GM12878 (cell line): ENCODE data around the gene RAB11FIP2. TPM values are rescaled to one million over a fixed set of nuclear protein-coding genes. Genes with fewer than 3 reads are reported as not detected.

Experiments
- ATAC-seq: fragments of 200-7000 bp; cut with Tn5 transposase; 3 replicates; pipeline ENCODE4 v1.9.1; 2020; ENCODE audit warnings: mild to moderate bottlenecking, moderate library complexity
- BruUV-seq: library from RNA; stranded (reverse); fragments of 400-500 nt; replicated peaks from 2 replicates; lab custom pipeline; 2021; lab: Mats Ljungman, UMichigan
- CTCF ChIA-PET: fragments of 300-600 bp; sonication (Branson Sonifier 250); formaldehyde crosslinking; extraction: SDS; loops from one replicate; lab custom pipeline; 2021; ENCODE audit warnings: inconsistent platforms; lab: Yijun Ruan, JAX
- POLR2A ChIA-PET: fragments of 350-600 bp; formaldehyde crosslinking; extraction: SDS; loops from one replicate; lab custom pipeline; 2021; ENCODE audit warnings: inconsistent platforms; lab: Charles Lee
- RAD21 ChIA-PET: fragments of 300-600 bp; sonication (Branson Sonifier 250); formaldehyde crosslinking; loops from one replicate; lab custom pipeline; 2023; ENCODE audit warnings: antibody characterized with exemption; ENCODE audit not compliant: unreplicated experiment; lab: Charles Lee
- SMC1A ChIA-PET: fragments of 300-600 bp; sonication (Branson Sonifier 250); formaldehyde crosslinking; loops from one replicate; lab custom pipeline; 2023; ENCODE audit not compliant: unreplicated experiment, uncharacterized antibody; lab: Charles Lee
- DNase-seq: peaks from one replicate; pipeline ENCODE4 v3.0.0-alpha.2; 2011; ENCODE audit warnings: low read depth, low spot score
- FAIRE-seq: peaks from 3 replicates; lab custom pipeline; 2011; peaks lifted over from hg19 to GRCh38; lab: Jason Lieb, UNC
- H2AFZ ChIP-seq: 2 replicates; pipeline ENCODE4 v1.6.0; 2011; ENCODE audit warnings: low read depth, low read length, control low read depth; ENCODE audit not compliant: control insufficient read depth
- H3K27ac ChIP-seq: 2 replicates; pipeline ENCODE4 v1.5.1; 2011; ENCODE audit warnings: control low read depth; ENCODE audit not compliant: control insufficient read depth, insufficient read depth
- H3K27me3 ChIP-seq, 2 experiments: replicated peaks in 1 of 2; 2 replicates each; pipeline versions ENCODE4 v1.6.0 to v1.6.1; 2011; ENCODE audit warnings: low read length in 1 of 2; ENCODE audit not compliant: control insufficient read depth in 2 of 2, insufficient read depth in 2 of 2
- H3K36me3 ChIP-seq, 2 experiments: 2 replicates each; pipeline ENCODE4 v1.5.1; 2011; ENCODE audit warnings: low read length in 1 of 2; ENCODE audit not compliant: control insufficient read depth in 2 of 2, insufficient read depth in 2 of 2
- H3K4me1 ChIP-seq: 2 replicates; pipeline ENCODE4 v1.6.1; 2011; ENCODE audit warnings: mild to moderate bottlenecking, low read length, moderate library complexity, mixed read lengths; ENCODE audit not compliant: control insufficient read depth, insufficient read depth
- H3K4me2 ChIP-seq: 2 replicates; pipeline ENCODE4 v1.6.0; 2011; ENCODE audit warnings: control low read depth; ENCODE audit not compliant: control insufficient read depth, insufficient read depth
- H3K4me3 ChIP-seq: fragments of 200-600 bp; sonication (generic); 2 replicates; pipeline ENCODE4 v1.5.1; 2016
- H3K79me2 ChIP-seq: 2 replicates; pipeline ENCODE4 v1.6.0; 2011; ENCODE audit warnings: low read length; ENCODE audit not compliant: control insufficient read depth, insufficient read depth
- H3K9ac ChIP-seq: 2 replicates; pipeline ENCODE4 v1.8.0; 2011; ENCODE audit warnings: low read length, control low read depth, mixed read lengths; ENCODE audit not compliant: control insufficient read depth, insufficient read depth
- H3K9me3 ChIP-seq: replicated peaks from 3 replicates; pipeline ENCODE4 v1.5.1; 2011; ENCODE audit warnings: mild to moderate bottlenecking, low read length; ENCODE audit not compliant: control insufficient read depth, insufficient read depth
- H4K20me1 ChIP-seq: 2 replicates; pipeline ENCODE4 v1.6.0; 2011; ENCODE audit not compliant: control insufficient read depth, insufficient read depth
- CEBPB ChIP-seq, 2 experiments: fragments of 150-350 bp in 1 of 2; IDR thresholded peaks; 2 replicates each; pipeline ENCODE4 v1.6.1; 2012 to 2014; ENCODE audit warnings: low read depth in 2 of 2, low read length in 2 of 2, borderline replicate concordance in 1 of 2, inconsistent platforms in 1 of 2
- EZH2 ChIP-seq: IDR thresholded peaks from 2 replicates; pipeline ENCODE4 v1.6.1; 2012; ENCODE audit warnings: low read depth, mild to moderate bottlenecking, control low read depth, inconsistent platforms, low read length, borderline replicate concordance; ENCODE audit not compliant: control insufficient read depth
- IKZF2 ChIP-seq, 2 experiments: fragments of 450-650 bp; IDR thresholded peaks; 2 replicates each; pipeline ENCODE4 v1.6.1; 2017; ENCODE audit warnings: mild to moderate bottlenecking in 2 of 2, moderate library complexity in 2 of 2
- IRF4 ChIP-seq: IDR thresholded peaks from 2 replicates; pipeline ENCODE4 v1.6.1; 2011; ENCODE audit warnings: low read depth, low read length
- POLR2AphosphoS2 ChIP-seq: IDR thresholded peaks from 2 replicates; pipeline ENCODE4 v1.6.1; 2011; ENCODE audit warnings: low read depth, mild to moderate bottlenecking, low read length, improper control_type of control experiment, moderate library complexity
- POLR2AphosphoS5 ChIP-seq: IDR thresholded peaks from 2 replicates; pipeline ENCODE4 v1.6.1; 2011; ENCODE audit warnings: mild to moderate bottlenecking, low read length, inconsistent platforms
- SP1 ChIP-seq: IDR thresholded peaks from one replicate; pipeline ENCODE4 v1.6.1; 2011; ENCODE audit warnings: low read depth, low read length
- TAF1 ChIP-seq: IDR thresholded peaks from 2 replicates; pipeline ENCODE4 v1.6.1; 2011; ENCODE audit warnings: mild to moderate bottlenecking, low read depth, low read length, borderline replicate concordance
- YBX1 ChIP-seq: fragments of 450-650 bp; IDR thresholded peaks from 2 replicates; pipeline ENCODE4 v1.6.1; 2016; ENCODE audit warnings: antibody characterized with exemption
- ZBTB11 ChIP-seq: fragments of 450-650 bp; formaldehyde crosslinking; IDR thresholded peaks from 2 replicates; pipeline ENCODE4 v1.5.0; 2022; ENCODE audit warnings: mild to moderate bottlenecking, missing genetic modification characterization
- ZZZ3 ChIP-seq: IDR thresholded peaks from 2 replicates; pipeline ENCODE4 v1.6.1; 2011; ENCODE audit warnings: low read depth; ENCODE audit not compliant: control insufficient read depth, insufficient read length
- WGBS: methylation state at CpG from one replicate; pipeline ENCODE4 v1.1.6; 2016; ENCODE audit warnings: low lambda C conversion rate; ENCODE audit not compliant: insufficient replicate concordance, insufficient coverage; ENCODE audit errors: missing lambda C conversion rate; 5-methylcytosine and 5-hydroxymethylcytosine counted together
- in situ Hi-C: fragments of 300-500 bp; cut with MboI; formaldehyde crosslinking; loops from 9 replicates; pipeline ENCODE4 v1.14.3; 2018; ENCODE audit warnings: mixed read lengths
- intact Hi-C: fragments of 100-400 bp; cut with micrococcal nuclease; formaldehyde crosslinking; loops from one replicate; pipeline ENCODE4 v1.14.2; 2022; ENCODE audit not compliant: unreplicated experiment
- polyA plus RNA-seq, 11 experiments: library from polyadenylated mRNA; depleted of rRNA in 4 of 11; unstranded in 6 of 11; stranded (reverse) in 5 of 11; fragments of >200 nt; fragmentation: Nextera tagmentation in 4 of 11; fragmentation: Illumina TruSeq in 1 of 11; extraction: Ambion mirVana in 4 of 11; extraction: Trizol in 1 of 11; gene quantifications; 1 replicate in 1 of 11; 2 replicates in 10 of 11; pipeline versions ENCODE4 v1.2.1 to v1.2.3, GENCODE V29; 2011 to 2016; ENCODE audit warnings: inconsistent platforms in 2 of 11, missing spikeins in 2 of 11, low read depth in 1 of 11
- total RNA-seq, 4 experiments: library from RNA; depleted of rRNA in 3 of 4; stranded (reverse); fragments of >200 nt in 3 of 4; fragmentation: Illumina TruSeq in 1 of 4; extraction: Trizol in 1 of 4; gene quantifications; 2 replicates each; pipeline versions ENCODE4 v1.2.1 to v1.2.3, GENCODE V29; 2013 to 2021

RAB11FIP2 gene
- total and polyA plus RNA-seq, 10 of the 15 experiments (the other 5 are each of a cell fraction or from before 2014, with no cell fraction given), result 1.8 to 16.7 (median 4.3) TPM

DNA sequence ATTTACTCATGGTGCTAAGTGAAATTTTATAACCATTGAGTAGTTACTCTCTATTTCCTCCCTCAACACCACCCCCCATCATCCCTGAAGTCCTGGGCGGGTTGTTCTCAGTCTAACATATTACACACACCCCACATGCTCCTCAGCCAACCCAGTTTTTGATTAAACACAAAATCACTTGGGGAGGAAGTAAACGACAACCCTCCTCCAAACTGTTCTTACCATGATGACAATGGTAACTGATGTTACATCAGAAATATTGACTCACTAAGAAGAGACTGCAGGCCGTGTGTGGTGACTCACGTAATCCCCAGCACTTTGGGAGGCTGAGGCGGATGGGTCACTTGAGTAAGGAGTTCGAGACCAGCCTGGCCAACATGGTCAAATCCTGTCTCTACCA lies 44.2 kb downstream of the RAB11FIP2 start:
- DNase-seq (no peak), ATAC-seq (no peak), FAIRE-seq (no peak)
- in situ Hi-C loops (no loop called here), intact Hi-C loops (no loop called here)
- POLR2A ChIA-PET, result interaction anchor here (0.5 kb wide), 1 partner anchor 40 kb away, joined by 4 read pairs; no protein-coding TSS in a partner anchor
- Histone ChIP-seq H3K4me2 (no peak overlapping the region), H3K9me3 (no peaks in the 10 kb centered on the region), H3K9ac (no peak overlapping the region), H3K4me3 (no peak overlapping the region), H3K27ac (no peak overlapping the region), H3K79me2 (no peaks in the 10 kb centered on the region), H3K36me3 (no peaks in the 10 kb centered on the region), H2AFZ (no peak overlapping the region), H3K4me1 (no peaks in the 10 kb centered on the region), H3K27me3 (no peaks in the 10 kb centered on the region), H4K20me1 (no peaks in the 10 kb centered on the region)
- TF ChIP-seq IRF4 (no peak), EZH2 (no peak), SP1 (no peak), ZBTB11 (CRISPR knock-in tag) (no peak), POLR2AphosphoS5 (no peak), YBX1 (no peak), TAF1 (no peak), IKZF2 (IDR thresholded peaks at IDR 0.05) (no peak), ZZZ3 (no peak), POLR2AphosphoS2 (no peak), CEBPB (IDR thresholded peaks at IDR 0.05; ENCODE audit: borderline replicate concordance in 1 of 2, low read depth in 2 of 2, low read length in 2 of 2) (no peak)
- SMC1A ChIA-PET, result interaction anchor here (1.3 kb wide), 1 partner anchor 22 kb away, joined by 3 read pairs; no protein-coding TSS in a partner anchor
- no TSS peak for BruUV-seq
- CTCF ChIA-PET, result no interaction called here
- RAD21 ChIA-PET, result no interaction called here
- 98% methylated on average over 6 of the region's 6 CpGs for WGBS
